HG02623 (cell line): ENCODE results near the gene SLC17A6.

Experiments
- ATAC-seq: cut with Tn5 transposase; IDR thresholded peaks from one replicate; pipeline ENCODE4 v1.9.1; 2021; ENCODE audit warnings: moderate library complexity; ENCODE audit not compliant: unreplicated experiment

Gene SLC17A6

DNA sequence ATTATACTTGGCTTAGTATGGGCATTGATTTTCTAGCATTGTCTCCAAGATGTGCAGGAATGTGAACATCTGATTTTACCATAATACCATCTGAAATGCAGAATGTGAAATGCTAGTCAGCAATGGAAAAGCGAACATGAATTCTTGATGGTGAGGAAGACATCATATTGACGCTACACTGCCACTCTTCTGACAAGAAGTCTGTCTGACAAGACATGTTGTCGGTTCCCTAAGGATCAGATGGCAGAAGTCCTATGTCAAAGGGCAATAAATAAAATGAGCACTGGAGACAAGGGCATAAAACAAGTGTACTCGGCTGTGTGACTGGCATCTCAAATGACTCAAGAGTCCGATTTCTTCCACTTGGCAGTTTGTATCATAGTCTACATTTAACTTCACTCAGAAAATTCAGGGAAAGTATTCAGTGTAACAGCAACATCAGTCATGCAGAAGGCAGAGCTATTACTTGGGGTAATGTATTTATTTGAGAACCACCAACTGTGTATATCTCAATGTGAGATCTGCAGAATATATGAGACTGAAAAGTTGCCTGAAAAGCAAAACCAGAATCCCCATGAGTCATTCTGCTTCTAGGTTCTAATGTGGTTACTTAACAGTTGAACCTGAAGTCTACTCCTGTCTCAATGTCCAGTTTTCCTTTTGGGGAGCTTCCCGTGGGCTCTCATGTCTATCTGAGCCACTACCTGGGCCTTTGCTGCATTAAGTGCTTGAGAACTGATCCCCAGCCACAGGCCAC lies 51.5 kb downstream of the SLC17A6 start:
- ATAC-seq, result no peak

- ATAC-seq, result no peak
Observed at GRCh38 chr11:22390283-22390655, 52.1 kb downstream of the SLC17A6 start.

DNA sequence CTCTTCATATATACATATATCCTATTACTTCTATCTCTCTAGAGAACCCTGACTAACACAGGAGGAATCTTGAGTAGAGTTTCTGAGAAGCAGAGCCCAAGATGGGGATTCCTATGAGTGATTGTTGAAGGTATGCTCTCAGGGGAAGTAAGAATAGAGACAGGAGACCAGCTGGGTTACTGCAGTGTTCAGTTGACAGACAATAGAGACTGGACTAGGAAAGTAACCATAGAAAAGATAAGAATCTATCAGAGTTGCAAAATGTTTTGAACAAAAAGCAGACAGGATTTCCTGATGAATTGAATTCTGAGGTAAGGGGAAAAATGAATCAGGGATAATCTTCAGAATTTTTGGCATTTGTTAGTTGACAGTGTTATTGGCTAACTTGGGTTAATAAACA lies 54.4 kb downstream of the SLC17A6 start:
- no peak for ATAC-seq

- ATAC-seq, result no peak
Observed at GRCh38 chr11:22405377-22405776, 67.2 kb downstream of the SLC17A6 start.

DNA sequence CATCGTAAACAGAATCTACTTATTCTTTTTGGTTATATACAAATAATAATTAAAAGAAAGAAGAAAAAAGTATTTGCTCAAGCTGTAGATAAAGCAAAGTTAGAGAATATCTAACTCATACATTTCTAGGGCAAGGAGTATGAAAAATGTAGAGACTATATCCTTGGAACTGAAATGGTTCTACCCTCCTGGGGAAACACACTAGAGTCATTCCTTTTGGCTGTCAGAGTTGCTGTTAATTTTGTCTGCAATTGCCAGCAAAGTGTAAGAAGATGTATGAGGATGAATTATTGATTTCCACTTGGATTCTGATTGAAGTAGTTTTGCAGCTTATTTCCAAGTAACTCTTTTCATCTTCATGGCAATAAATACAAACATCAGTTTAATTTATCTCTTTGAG lies 69.1 kb downstream of the SLC17A6 start:
- no peak for ATAC-seq

DNA sequence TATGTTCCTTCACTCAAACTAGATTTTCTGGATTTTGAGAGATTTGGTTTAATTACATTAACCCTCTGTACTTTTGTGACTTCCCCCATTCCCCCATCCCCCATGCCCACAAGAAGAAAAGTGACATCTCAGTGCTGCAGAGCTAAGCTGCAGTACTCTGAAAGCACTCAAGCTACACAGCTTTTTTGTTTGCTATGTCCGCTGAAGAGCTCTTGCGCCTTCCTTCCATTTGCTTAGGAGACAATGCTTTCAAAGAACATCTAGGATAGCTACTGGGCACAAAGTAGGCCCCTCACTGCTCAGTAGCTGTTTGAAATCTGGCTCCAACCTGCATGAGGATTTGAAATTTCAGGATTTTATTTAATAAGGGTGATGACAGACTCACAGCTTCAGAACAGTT lies 69.7 kb downstream of the SLC17A6 start:
- ATAC-seq, result no peak

DNA sequence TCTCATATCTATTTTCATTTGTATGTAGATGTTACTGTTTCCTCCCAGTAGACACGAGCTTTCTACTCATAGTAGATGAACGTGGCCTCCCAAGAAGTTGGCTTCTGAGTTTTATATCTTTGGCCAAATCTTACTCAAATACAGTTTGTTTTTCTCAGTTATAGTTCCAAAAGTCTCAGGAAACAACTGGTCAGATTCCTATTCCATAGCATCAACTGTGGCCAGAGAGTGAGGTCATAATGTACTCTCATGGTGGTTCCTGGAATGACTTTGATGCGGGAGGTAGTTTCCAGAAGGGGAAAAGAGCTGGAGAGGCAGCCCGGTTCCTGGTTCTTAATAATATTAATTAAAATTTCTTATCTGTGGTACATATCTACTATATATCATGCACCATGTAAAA lies 77.3 kb downstream of the SLC17A6 start:
- no peak for ATAC-seq

DNA sequence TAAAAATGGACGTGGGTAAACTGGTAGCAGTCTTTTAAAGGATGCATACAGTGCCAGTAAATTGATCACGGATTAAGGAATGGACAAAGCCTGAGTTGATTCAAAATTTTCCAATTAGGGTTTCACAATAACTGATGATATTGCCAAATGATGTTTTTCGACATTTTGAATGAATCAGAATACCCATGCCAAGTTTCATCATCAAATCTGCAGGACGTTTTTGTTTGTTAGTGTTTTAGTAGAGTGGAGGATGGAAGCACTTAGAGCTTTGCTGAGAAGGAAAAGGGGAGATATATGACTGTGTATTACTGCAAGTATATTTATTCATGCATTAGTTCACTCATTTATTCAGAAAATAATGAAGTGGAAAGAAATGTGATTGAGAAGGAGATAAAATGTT lies 78.3 kb downstream of the SLC17A6 start:
- no peak for ATAC-seq

GRCh38 chr11:22426915-22427314 lies 88.7 kb downstream of the SLC17A6 start:
- ATAC-seq, result no peak
